WERI-Rb-1 (cell line): ENCODE measurements around the gene FBXO7.

Experiments
- DNase-seq: peaks from one replicate; pipeline ENCODE4 v3.0.0-alpha.2; 2020
- H3K27ac ChIP-seq: fragments of 250-450 bp; sonication (Bioruptor Pico); 2 replicates; pipeline ENCODE4 v1.5.1; 2020; ENCODE audit warnings: mild to moderate bottlenecking, moderate library complexity
- H3K27me3 ChIP-seq: fragments of 250-450 bp; sonication (Bioruptor Pico); 2 replicates; pipeline ENCODE4 v1.5.1; 2021; ENCODE audit warnings: mild to moderate bottlenecking, low read depth, moderate library complexity; ENCODE audit not compliant: insufficient read depth, severe bottlenecking
- H3K36me3 ChIP-seq: fragments of 250-450 bp; sonication (Bioruptor Pico); 2 replicates; pipeline ENCODE4 v1.5.1; 2020; ENCODE audit warnings: mild to moderate bottlenecking, moderate library complexity
- H3K4me3 ChIP-seq: 2 replicates; pipeline ENCODE4 v1.5.1; 2011; ENCODE audit warnings: low read depth, mild to moderate bottlenecking, control low read depth, low read length
- H3K9me3 ChIP-seq: fragments of 250-450 bp; sonication (Bioruptor Pico); 2 replicates; pipeline ENCODE4 v1.5.1; 2021; ENCODE audit warnings: mild to moderate bottlenecking, moderate library complexity; ENCODE audit not compliant: severe bottlenecking
- TF ChIP-seq, protein P1 (sequence below): IDR thresholded peaks from 2 replicates; pipeline ENCODE4 v1.5.1; 2011; ENCODE audit warnings: low read depth, mild to moderate bottlenecking, control low read depth, inconsistent platforms, low read length

FBXO7 gene

DNA sequence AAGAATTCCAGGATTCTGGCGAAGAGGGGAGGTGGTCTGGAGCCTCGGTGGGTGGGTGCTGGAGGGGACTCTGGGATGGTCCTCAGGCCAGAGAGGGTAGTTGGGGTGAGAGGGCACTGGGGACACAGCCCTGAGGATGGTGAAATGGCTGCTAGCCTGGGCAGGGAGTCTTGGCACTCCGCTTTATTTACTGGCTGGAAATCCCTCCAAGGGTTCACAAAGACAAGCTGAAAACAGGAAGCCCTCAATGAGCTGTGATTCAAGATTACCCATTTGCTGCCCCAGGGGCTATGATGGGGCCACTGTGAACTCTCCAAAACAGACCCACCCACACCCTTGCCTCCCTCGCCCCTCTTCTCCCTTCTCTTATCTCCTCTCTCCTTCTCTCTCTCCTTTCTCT is 71.9 kb downstream of the FBXO7 start:
- no peak overlapping the region for H3K4me3 ChIP-seq
- TF ChIP-seq, protein P1, sequence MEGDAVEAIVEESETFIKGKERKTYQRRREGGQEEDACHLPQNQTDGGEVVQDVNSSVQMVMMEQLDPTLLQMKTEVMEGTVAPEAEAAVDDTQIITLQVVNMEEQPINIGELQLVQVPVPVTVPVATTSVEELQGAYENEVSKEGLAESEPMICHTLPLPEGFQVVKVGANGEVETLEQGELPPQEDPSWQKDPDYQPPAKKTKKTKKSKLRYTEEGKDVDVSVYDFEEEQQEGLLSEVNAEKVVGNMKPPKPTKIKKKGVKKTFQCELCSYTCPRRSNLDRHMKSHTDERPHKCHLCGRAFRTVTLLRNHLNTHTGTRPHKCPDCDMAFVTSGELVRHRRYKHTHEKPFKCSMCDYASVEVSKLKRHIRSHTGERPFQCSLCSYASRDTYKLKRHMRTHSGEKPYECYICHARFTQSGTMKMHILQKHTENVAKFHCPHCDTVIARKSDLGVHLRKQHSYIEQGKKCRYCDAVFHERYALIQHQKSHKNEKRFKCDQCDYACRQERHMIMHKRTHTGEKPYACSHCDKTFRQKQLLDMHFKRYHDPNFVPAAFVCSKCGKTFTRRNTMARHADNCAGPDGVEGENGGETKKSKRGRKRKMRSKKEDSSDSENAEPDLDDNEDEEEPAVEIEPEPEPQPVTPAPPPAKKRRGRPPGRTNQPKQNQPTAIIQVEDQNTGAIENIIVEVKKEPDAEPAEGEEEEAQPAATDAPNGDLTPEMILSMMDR = no peak
- no peak for DNase-seq
- H3K36me3 ChIP-seq = no peaks in the 10 kb centered on the region
- no peaks in the 10 kb centered on the region for H3K9me3 ChIP-seq
- H3K27me3 ChIP-seq = no peaks in the 10 kb centered on the region
- no peak overlapping the region for H3K27ac ChIP-seq

- DNase-seq = no peak
- Histone ChIP-seq H3K27ac (no peak overlapping the region), H3K4me3 (no peak overlapping the region), H3K9me3 (no peaks in the 10 kb centered on the region), H3K36me3 (no peaks in the 10 kb centered on the region), H3K27me3 (no peaks in the 10 kb centered on the region)
- TF ChIP-seq, protein P1 = no peak
These were observed 72.3 kb downstream of the FBXO7 start for GRCh38 chr22:32546935-32547334.

- Histone ChIP-seq H3K4me3 (no peak overlapping the region), H3K27ac (no peak overlapping the region), H3K27me3 (no peaks in the 10 kb centered on the region), H3K36me3 (no peaks in the 10 kb centered on the region), H3K9me3 (no peaks in the 10 kb centered on the region)
- DNase-seq = no peak
- TF ChIP-seq, protein P1 = no peak
These were observed 73.4 kb downstream of the FBXO7 start for GRCh38 chr22:32548039-32548438.
